GM15510 (cell line): ENCODE results near the gene PACSIN3.

ENCODE experiments used
- POLR2A ChIP-seq: IDR thresholded peaks from 3 replicates; pipeline ENCODE4 v1.6.1; 2011; ENCODE audit warnings: borderline replicate concordance; ENCODE audit not compliant: insufficient read length; ENCODE audit errors: extremely low read depth

PACSIN3 gene

DNA sequence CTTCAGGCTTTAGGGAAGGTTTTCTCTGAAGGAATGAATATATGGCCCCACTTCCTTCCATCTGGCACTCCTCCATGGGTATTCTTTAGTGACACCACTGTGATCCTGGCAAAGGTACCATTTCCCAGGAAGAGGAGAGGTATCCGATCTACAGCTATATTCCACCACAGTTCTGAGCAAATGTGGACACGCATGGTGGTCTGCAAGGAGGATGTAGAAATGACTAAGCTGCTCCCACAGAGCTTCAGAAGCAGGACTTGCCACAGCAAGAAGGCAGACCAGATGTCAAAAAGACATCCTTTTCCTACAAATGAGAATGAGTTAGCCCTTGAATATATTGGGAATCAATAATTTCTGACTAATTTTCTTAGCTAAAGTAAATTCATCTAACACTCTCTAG, 55.1 kb downstream of the PACSIN3 start:
- no peak for TF ChIP-seq POLR2A

DNA sequence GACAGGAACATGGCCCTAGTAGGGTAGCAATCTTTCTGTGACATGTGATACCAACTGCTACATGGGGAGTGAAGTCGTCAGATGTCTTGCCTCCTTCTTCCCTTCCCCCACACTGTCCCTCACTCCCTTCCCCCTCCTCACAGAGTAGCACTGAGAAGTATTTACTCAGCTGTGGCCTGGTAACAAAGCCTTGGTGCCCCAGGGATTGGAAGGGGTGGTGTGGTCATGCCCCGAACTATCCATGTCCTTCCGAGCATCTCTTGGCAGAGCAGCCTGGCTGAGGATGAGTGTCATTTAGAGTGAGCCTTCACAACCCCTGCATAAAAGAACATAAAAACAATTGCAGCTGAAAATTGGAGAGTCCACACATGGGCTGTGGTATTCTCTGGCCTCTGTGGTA, 55.7 kb downstream of the PACSIN3 start:
- no peak for TF ChIP-seq POLR2A
